Measurements from ENCODE around the gene TSSK3.

Gene TSSK3

DNA sequence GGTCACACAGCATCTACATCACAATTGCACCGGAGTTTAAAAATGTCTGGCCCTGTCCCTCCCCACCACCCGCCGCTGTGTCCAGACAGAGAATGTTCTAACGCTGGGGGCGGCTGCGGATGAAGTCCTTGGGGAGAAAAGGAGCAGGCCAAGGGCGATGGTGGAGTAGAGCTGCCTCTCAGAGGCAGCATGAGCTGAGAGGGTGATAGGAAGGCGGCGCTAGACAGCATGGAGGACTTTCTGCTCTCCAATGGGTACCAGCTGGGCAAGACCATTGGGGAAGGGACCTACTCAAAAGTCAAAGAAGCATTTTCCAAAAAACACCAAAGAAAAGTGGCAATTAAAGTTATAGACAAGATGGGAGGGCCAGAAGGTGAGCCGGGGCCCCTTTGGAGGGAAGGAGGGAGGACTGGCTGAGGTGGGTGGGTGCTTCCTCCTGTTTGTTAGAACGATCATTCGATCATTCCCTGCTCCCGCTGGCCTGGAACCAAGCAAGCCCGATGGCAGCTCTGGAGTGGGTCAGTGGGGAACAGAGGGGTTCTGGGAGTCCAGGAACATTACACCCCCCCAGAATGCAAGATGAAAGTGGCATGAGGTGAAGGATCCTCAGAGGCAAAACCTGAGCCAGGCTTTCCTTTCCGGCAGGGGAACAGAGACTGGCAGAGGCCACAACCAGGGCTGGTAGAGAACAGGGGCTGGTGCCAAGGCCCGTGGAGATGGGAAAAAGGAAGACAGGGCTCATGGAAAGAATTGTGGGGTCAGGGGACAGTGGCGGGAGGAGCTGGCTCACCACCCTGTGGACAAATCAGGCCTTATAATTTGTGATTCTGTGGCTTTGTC, at the start of gene TSSK3, which contains the start of gene FAM229A:
Gene TSSK3 (plus strand): TSS at position 66 of the 840 bp plus-strand sequence. CDS start 163 bp downstream, at position 229.
Gene FAM229A (minus strand): TSS at position 12 of the 840 bp plus-strand sequence. CDS start 394 bp downstream, outside the sequence.
- DNase-seq, result peak in 3 of 56 donors; percentile 56 to 91 (median 58)

- no peak for DNase-seq
These were observed 45.4 kb upstream of the TSSK3 start for GRCh38 chr1:32316903-32317277.

- no peak for DNase-seq
These were observed 44.0 kb upstream of the TSSK3 start for GRCh38 chr1:32318127-32318869.

- no peak for DNase-seq
These were observed 40.5 kb upstream of the TSSK3 start for GRCh38 chr1:32321712-32322291.

DNA sequence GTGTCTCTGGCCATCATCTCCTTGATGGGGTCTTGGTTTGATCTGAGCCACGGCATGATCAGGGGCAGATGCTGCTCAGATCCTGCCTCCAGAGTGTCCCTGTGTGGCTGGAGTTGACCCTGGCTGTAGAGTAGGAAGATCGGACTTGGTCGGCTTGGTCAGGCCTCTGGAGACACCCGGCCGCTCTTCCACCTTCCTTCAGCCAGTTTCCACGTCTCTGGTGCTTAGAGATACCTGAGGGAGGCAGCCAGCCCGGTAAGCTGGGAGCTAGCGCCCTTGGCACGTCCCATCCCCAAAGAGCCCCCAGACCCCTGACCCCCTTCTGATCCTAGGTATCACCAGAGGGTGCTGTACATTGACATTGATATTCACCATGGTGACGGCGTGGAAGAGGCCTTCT, 35.1 kb upstream of the TSSK3 start:
- DNase-seq, result no peak

- no peak for DNase-seq
These were observed 32.3 kb upstream of the TSSK3 start for GRCh38 chr1:32329931-32330466.

DNA sequence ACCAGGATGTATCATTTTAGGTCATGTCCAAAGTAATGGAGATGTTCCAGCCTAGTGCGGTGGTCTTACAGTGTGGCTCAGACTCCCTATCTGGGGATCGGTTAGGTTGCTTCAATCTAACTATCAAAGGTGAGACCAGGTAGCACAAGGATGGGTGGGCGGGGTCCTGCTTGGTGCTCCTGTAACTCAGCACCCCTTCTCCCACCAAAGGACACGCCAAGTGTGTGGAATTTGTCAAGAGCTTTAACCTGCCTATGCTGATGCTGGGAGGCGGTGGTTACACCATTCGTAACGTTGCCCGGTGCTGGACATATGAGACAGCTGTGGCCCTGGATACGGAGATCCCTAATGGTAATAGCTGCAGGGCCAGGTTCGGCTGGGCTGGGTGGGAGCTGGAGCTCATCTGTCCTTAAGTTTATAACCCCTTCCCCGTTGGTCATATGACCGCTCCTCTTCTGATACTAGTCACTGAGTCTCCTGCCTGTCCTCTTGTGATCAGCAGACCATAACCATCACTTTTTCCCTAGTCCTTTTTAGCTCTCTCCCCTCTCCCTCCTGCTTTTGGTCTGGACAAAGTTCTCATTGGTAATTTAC, 31.7 kb upstream of the TSSK3 start:
- DNase-seq, result no peak

DNA sequence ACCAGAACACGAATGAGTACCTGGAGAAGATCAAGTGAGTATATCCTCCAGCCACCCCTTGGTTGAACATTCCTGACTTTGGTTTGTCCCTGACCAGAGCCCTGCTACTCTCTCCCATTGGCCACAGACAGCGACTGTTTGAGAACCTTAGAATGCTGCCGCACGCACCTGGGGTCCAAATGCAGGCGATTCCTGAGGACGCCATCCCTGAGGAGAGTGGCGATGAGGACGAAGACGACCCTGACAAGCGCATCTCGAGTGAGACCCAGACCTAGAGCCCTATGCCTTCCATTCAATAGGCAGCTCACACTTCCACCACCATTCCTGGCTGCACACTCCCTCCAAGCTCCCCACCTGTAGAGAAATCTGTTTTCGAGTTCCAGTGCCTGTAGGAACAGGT, 30.8 kb upstream of the TSSK3 start:
- no peak for DNase-seq

- DNase-seq, result peak in 30 of 56 donors; percentile 9 to 69 (median 32)
These were observed 29.9 kb upstream of the TSSK3 start for GRCh38 chr1:32332290-32333079.

DNA sequence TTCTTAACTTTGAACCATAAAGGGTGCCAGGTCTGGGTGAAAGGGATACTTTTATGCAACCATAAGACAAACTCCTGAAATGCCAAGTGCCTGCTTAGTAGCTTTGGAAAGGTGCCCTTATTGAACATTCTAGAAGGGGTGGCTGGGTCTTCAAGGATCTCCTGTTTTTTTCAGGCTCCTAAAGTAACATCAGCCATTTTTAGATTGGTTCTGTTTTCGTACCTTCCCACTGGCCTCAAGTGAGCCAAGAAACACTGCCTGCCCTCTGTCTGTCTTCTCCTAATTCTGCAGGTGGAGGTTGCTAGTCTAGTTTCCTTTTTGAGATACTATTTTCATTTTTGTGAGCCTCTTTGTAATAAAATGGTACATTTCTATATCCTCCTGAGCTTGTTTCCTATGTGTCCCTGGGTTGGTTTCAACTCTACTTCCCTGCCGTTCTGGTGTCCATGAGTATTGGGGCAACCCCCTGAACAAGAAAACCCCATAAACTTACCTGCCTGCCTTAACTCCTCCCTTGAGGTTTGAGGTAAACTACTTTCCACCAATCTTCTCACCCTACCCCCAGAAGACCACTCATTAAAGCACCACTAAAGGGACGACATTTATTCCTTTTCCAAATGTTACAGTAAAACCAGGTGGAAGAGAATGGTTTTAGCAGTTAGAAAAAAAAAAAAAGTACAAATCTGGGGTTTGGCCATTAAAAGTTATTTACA, 28.9 kb upstream of the TSSK3 start:
- DNase-seq, result peak in 1 of 56 donors; percentile 43

GRCh38 chr1:32334274-32334861, 28.0 kb upstream of the TSSK3 start:
- peak in 1 of 56 donors; percentile 42 for DNase-seq

- peak in 36 of 56 donors; percentile 13 to 75 (median 38) for DNase-seq
These were observed 27.3 kb upstream of the TSSK3 start for GRCh38 chr1:32334864-32335534.

GRCh38 chr1:32335535-32335789, 26.9 kb upstream of the TSSK3 start:
- DNase-seq, result no peak

- DNase-seq, result peak in 53 of 56 donors; percentile 36 to 92 (median 80)
These were observed 26.3 kb upstream of the TSSK3 start, which contains the start of gene MARCKSL1 for GRCh38 chr1:32335790-32336590. TSS of gene MARCKSL1 (minus strand) at chr1:32336233. CDS start at chr1:32336033, 200 bp downstream.

DNA sequence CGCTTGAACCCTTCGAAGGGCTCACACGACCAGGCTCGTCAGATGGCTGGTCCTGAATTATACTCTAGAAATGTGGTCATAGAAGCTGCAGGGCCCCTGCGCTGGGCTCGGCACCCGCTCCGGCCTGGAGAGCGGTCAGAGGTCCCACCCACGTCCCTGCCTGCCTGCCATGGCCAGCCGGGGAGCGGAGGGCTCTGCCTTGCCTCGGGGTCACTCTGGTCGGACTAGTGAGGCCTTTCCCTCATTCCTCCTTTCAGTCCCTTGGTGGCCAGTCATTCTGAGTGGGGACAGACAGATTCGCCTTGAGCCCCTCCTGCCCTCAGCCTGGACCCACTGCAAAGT, 25.8 kb upstream of the TSSK3 start:
- peak in 9 of 56 donors; percentile 38 to 57 (median 51) for DNase-seq

DNA sequence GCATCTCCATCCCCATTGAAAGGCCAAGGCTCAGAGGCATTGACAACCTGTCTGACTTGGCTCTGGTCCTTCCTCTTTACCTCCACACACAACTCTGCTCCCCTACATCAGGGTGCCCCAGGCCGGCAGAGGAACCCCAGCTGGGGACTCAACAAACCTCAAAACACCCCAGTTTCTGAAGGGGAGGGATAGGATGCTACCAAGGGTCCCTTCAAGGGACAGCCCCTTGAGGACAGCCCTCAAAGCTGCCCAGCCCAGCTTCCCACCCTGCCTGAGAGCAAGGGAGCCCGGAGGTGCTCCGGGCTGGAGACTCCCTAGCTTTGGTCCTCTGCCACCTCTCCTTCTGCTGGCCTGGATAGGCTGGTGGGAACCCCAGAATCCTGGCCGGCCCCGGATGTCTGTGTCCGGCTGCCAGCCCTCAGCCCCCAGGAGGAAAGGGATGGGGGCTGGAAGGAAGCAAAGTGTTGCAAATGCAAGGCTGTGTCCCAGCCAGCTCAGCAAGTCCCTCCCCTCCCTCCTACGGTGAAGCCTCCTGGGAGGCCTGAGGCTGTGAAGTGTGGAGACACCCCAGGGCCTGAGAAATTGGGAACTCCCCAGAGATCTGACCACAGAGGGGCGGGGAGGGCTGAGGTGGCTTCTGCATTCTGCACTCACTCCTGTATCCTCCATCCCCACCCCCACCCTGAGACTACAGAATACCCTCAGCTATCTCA, 25.2 kb upstream of the TSSK3 start:
- DNase-seq, result peak in 9 of 56 donors; percentile 14 to 46 (median 35)

Measured in nucleus accumbens (tissue), 56 donors.